Progenitor cell of endocrine pancreas (in vitro differentiated cells): ENCODE measurements around the gene PRR5L. TPM values are rescaled to one million over a fixed set of nuclear protein-coding genes. Genes with fewer than 3 reads are reported as not detected.

Source experiments
- DNase-seq: peaks from one replicate; pipeline ENCODE4 v3.0.0; 2021; ENCODE audit warnings: low spot score; ENCODE audit not compliant: unreplicated experiment
- H3K27ac Mint-ChIP-seq: 2 replicates; pipeline ENCODE4 v1.8.0; 2021; ENCODE audit warnings: mild to moderate bottlenecking, moderate library complexity, mixed read lengths
- H3K27me3 Mint-ChIP-seq: 2 replicates; pipeline ENCODE4 v1.8.0; 2021; ENCODE audit warnings: mixed read lengths
- H3K36me3 Mint-ChIP-seq: 2 replicates; pipeline ENCODE4 v1.8.0; 2022; ENCODE audit warnings: mixed read lengths; ENCODE audit not compliant: insufficient read depth
- H3K4me1 Mint-ChIP-seq: 2 replicates; pipeline ENCODE4 v1.8.0; 2021; ENCODE audit warnings: low read depth, mixed read lengths
- H3K4me3 Mint-ChIP-seq: 2 replicates; pipeline ENCODE4 v1.8.0; 2021; ENCODE audit warnings: low read depth, mild to moderate bottlenecking, moderate library complexity, mixed read lengths
- H3K9me3 Mint-ChIP-seq: 2 replicates; pipeline ENCODE4 v1.8.0; 2021; ENCODE audit warnings: low read depth, mixed read lengths
- total RNA-seq: library from RNA; stranded (reverse); gene quantifications from 2 replicates; pipeline ENCODE4 v1.2.1, GENCODE V29; 2021
- TF ChIP-seq, protein P1 (sequence below): fragments of 200-600 bp; sonication (generic); IDR thresholded peaks from one replicate; pipeline ENCODE4 v1.5.0; 2021; ENCODE audit warnings: antibody characterized with exemption, mild to moderate bottlenecking; ENCODE audit not compliant: unreplicated experiment

The PRR5L gene
- total RNA-seq, 1 donor from 2014 or later, result 1.7 TPM

DNA sequence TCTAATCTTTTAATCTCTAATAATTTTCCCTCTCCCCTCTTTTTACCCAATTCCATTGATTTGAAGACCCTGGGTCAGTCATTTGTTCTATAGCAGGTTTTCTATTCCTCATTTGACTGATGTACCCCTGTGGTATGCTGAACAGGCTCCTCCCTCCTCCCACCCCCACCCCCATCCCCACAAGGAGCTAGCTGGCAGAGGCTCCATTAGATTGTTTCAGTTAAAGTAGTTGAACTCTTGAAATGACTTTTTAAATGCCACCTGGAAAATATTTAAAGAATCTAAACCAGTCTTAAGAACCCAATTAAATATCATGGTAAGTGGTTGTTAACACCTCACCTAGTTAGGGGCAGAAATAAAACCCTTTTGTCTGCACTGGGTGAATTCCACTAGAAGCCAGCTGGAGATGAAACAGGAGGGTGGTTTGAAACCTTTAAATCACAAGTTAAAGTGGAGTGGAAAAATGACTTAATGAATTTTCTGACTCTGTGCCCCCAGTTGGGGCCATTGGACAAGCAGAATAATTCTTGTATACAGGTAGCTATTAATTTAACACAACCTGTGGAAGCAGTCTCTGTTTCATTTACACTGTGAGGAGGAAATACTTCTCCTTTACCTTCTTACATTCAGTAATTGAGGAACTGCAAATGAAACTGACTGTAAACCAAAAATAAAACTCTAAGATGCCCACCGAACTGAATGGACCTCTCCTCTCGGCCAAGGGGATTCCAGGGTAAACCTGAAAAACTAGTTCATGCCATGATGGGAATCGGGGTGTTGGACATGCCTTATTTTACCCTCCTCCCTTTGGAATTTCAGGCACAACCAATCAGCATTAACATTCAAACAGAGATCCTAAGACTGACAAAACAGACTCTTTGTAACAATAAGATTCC lies 30.7 kb downstream of the PRR5L start:
- no peak overlapping the region for H3K27ac Mint-ChIP-seq
- no peaks in the 10 kb centered on the region for H3K4me1 Mint-ChIP-seq
- H3K27me3 Mint-ChIP-seq, result no peaks in the 10 kb centered on the region
- no peaks in the 10 kb centered on the region for H3K36me3 Mint-ChIP-seq
- no peak overlapping the region for H3K4me3 Mint-ChIP-seq
- TF ChIP-seq, protein P1, sequence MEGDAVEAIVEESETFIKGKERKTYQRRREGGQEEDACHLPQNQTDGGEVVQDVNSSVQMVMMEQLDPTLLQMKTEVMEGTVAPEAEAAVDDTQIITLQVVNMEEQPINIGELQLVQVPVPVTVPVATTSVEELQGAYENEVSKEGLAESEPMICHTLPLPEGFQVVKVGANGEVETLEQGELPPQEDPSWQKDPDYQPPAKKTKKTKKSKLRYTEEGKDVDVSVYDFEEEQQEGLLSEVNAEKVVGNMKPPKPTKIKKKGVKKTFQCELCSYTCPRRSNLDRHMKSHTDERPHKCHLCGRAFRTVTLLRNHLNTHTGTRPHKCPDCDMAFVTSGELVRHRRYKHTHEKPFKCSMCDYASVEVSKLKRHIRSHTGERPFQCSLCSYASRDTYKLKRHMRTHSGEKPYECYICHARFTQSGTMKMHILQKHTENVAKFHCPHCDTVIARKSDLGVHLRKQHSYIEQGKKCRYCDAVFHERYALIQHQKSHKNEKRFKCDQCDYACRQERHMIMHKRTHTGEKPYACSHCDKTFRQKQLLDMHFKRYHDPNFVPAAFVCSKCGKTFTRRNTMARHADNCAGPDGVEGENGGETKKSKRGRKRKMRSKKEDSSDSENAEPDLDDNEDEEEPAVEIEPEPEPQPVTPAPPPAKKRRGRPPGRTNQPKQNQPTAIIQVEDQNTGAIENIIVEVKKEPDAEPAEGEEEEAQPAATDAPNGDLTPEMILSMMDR, result no peak
- H3K9me3 Mint-ChIP-seq, result peaks cover 4% of the 10 kb centered on the region
- no peak for DNase-seq

DNA sequence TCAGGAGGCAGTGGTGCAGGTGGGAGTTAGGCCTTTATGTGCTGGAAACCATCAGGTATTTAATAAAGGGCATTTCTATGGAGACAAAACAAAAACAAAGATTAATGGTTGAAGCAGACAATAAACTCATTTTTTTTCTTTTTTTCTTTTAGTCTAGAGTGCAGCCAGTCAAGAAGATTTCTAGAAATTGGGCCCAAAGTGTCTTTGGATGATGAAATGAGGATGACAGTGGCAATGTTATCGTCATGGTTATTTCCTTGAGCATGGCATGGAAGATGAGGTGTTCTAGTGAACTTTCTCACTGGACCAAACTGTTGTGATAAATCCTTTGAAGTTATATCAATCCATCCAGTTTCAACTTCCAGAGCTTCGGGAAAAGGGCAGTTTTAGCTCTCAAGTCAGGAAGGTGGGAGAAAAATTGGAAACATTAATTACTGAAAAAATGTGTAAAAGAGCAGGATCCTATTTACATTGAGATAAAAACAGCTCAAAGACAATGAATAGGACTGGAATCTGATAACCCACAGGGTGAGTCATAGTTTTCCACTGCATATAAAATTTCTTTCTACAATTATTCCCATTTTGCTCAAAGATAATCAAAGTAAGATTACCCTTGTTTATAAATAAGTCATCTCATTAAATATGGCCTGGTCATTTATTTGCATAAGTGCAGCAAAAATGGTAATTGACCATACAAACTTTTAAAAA lies 33.0 kb downstream of the PRR5L start:
- Mint-ChIP-seq H3K36me3 (no peaks in the 10 kb centered on the region), H3K27ac (no peak overlapping the region), H3K9me3 (peaks cover 4% of the 10 kb centered on the region), H3K27me3 (no peaks in the 10 kb centered on the region), H3K4me3 (no peak overlapping the region), H3K4me1 (no peaks in the 10 kb centered on the region)
- DNase-seq, result no peak
- TF ChIP-seq, protein P1, result no peak

DNA sequence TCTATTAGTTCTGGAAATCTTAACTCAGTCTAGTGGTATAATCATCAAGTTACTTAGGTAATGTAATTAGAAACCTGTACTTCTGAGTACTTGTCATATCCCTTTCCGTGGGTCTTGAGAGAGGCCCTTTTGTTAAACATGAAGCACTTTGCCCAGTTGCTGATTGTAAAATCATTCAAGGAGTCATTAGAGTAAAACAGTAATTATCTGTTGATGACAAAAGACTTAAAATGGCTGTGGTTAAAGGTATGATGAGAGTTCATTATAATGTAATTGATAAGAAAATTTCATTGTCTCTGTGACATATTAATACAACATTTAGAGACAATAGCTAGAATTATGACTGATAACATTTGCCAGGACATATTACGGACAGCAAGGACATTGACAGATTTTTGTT lies 34.3 kb downstream of the PRR5L start:
- Mint-ChIP-seq H3K27me3 (no peaks in the 10 kb centered on the region), H3K27ac (no peak overlapping the region), H3K4me3 (no peak overlapping the region), H3K4me1 (no peaks in the 10 kb centered on the region), H3K36me3 (no peaks in the 10 kb centered on the region), H3K9me3 (peaks cover 4% of the 10 kb centered on the region)
- TF ChIP-seq, protein P1, result no peak
- no peak for DNase-seq

DNA sequence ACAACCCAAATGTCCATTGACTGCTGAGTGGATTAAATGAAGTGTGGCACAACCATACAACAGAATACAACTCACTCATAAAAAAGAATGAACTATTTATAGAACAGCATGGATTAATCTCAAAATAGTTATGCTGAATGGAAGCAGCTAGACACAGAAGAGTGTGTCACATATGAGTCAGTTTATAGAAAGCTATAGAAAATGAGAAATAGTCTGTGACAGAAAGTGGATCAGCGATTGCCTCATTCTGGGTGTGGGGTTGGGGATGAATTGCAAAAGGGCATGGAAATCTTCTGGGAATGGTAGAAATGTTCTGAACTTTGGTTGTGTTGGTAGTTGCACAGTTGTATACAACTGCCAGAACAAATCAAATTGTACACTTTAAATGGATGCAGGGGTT lies 37.4 kb downstream of the PRR5L start:
- Mint-ChIP-seq H3K9me3 (no peaks in the 10 kb centered on the region), H3K36me3 (no peaks in the 10 kb centered on the region), H3K4me1 (no peaks in the 10 kb centered on the region), H3K27ac (no peak overlapping the region), H3K4me3 (no peak overlapping the region), H3K27me3 (peaks cover 6% of the 10 kb centered on the region)
- no peak for DNase-seq
- TF ChIP-seq, protein P1, result no peak

DNA sequence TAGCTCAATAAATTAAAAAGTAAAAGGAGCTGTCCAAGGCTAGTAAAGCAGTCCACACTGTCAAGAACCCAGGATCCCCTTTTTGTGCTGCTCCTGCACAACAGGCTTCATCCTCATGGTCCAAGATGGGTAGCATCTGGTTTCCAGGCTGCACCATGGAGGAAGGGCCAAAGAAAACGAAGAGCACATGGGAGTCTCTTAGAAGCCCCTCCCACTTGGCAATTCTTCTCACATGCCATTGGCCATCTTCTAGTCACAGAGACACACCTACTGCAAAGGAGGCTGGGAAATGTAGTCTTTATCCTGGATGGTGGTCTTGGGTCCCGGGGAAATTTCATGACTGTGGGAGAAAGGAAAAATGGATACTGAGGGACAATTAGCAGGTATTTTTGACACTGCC lies 37.8 kb downstream of the PRR5L start:
- Mint-ChIP-seq H3K9me3 (no peaks in the 10 kb centered on the region), H3K27ac (no peak overlapping the region), H3K27me3 (peaks cover 6% of the 10 kb centered on the region), H3K4me1 (no peaks in the 10 kb centered on the region), H3K36me3 (no peaks in the 10 kb centered on the region), H3K4me3 (no peak overlapping the region)
- TF ChIP-seq, protein P1, result no peak
- DNase-seq, result no peak
